ENCODE results near the gene PSMB2. TPM values are rescaled to one million over a fixed set of nuclear protein-coding genes. Genes with fewer than 3 reads are reported as not detected.

The PSMB2 gene
- total and polyA plus RNA-seq, 2 of the 8 experiments (the other 6 are each of a cell fraction or from before 2014, with no cell fraction given): 91.4 to 101 TPM

GRCh38 chr1:35561297-35561971 lies 79.9 kb downstream of the PSMB2 start:
- Histone ChIP-seq H4K20me1 (replicated peaks in 1 of 2; ENCODE audit: control insufficient read depth in 1 of 2, insufficient read depth in 2 of 2, low read length in 2 of 2) (peaks cover 0 to 22% of the 10 kb centered on the region in 2 experiments), H4K5ac (ENCODE audit: insufficient read length, low read depth, low read length) (no peak overlapping the region), H2BK12ac (ENCODE audit: low read depth, low read length) (no peak overlapping the region), H3K9ac (replicated peaks in 1 of 4; ENCODE audit: extremely low read depth in 1 of 4, low read depth in 3 of 4, low read length in 3 of 4) (no peak overlapping the region), H2AFZ (ENCODE audit: low read length) (no peak overlapping the region), H3K18ac (ENCODE audit: extremely low read depth, low read length) (no peak overlapping the region), H3K9me3 (ENCODE audit: insufficient read depth in 2 of 2, low read depth in 1 of 2, low read length in 1 of 2) (no peaks in the 10 kb centered on the region), H3K79me2 (ENCODE audit: control insufficient read depth in 1 of 2, insufficient read depth in 2 of 2, low read length in 2 of 2) (peaks cover 0 to 10% of the 10 kb centered on the region in 2 experiments; a peak in 2 of 4 replicates), H3K27ac (ENCODE audit: low read depth, low read length) (no peak overlapping the region), H3K79me1 (ENCODE audit: low read depth, low read length) (peaks cover 3% of the 10 kb centered on the region), H2BK20ac (ENCODE audit: low read length) (no peak overlapping the region), H3K14ac (ENCODE audit: insufficient read length) (no peak overlapping the region), H3K23me2 (ENCODE audit: low read depth, low read length) (peaks cover 7% of the 10 kb centered on the region; the same call in 1 of the 2 replicates), H3K36me3 (ENCODE audit: control insufficient read depth in 2 of 4, insufficient read depth in 4 of 4, low read length in 3 of 4) (peaks cover 14 to 25% (median 19%) of the 10 kb centered on the region in 4 experiments; a peak in 6 of 8 replicates), H3K56ac (replicated peaks; ENCODE audit: insufficient read length, low read depth, low read length) (no peak overlapping the region), H4K91ac (replicated peaks; ENCODE audit: insufficient read length, low read length) (no peak overlapping the region), H3K27me3 (replicated peaks in 1 of 4; ENCODE audit: control insufficient read depth in 3 of 4, extremely low read depth in 1 of 4, insufficient read depth in 3 of 4, low read length in 3 of 4) (no peaks in the 10 kb centered on the region), H2BK120ac (replicated peaks; ENCODE audit: low read depth, low read length) (no peak overlapping the region), H2BK15ac (ENCODE audit: low read length) (no peak overlapping the region), H3K4ac (replicated peaks; ENCODE audit: insufficient read length, low read depth, low read length) (no peak overlapping the region), H4K8ac (ENCODE audit: extremely low read depth, insufficient read depth, low read length) (no peak overlapping the region), H2AK5ac (ENCODE audit: low read depth, low read length) (no peak overlapping the region), H3K4me1 (replicated peaks in 1 of 4; ENCODE audit: control insufficient read depth in 3 of 4, insufficient read depth in 4 of 4, low read length in 3 of 4) (peaks cover 0 to 6% (median under 1%) of the 10 kb centered on the region in 4 experiments; a peak in 6 of 7 replicates), H3K4me2 (ENCODE audit: insufficient read depth in 1 of 2, low read depth in 2 of 2, low read length in 2 of 2) (no peak overlapping the region), H2BK5ac (ENCODE audit: low read depth, low read length) (no peak overlapping the region), H3K4me3 (ENCODE audit: extremely low read depth in 1 of 4, insufficient read depth in 2 of 4, low read depth in 3 of 4, low read length in 4 of 4) (no peak overlapping the region), H3K23ac (ENCODE audit: insufficient read length) (no peak overlapping the region)
- ChIA-PET POLR2A (ENCODE audit: partially characterized antibody) (interaction anchor here (0.7 to 1.6 kb wide), 4 partner anchors 11 to 166 kb away, joined by 3 to 4 read pairs (median 3); no protein-coding TSS in a partner anchor), CTCF (ENCODE audit: partially characterized antibody) (interaction anchor here (1.1 to 7.6 kb wide), 7 partner anchors 8 to 209 kb away, joined by 3 to 72 read pairs (median 4); partner anchors contain the start of gene CLSPN)
- DNase-seq (ENCODE audit: low read depth in 1 of 2, low spot score in 2 of 2) (no peak), FAIRE-seq (no peak)
- 89 to 100% methylated on average over 2 to 11 of the region's 11 CpGs for WGBS, 2 experiments (ENCODE audit: extremely low coverage in 1 of 2, insufficient coverage in 1 of 2, insufficient read length in 1 of 2, insufficient replicate concordance in 2 of 2, low coverage in 1 of 2, low lambda C conversion rate in 2 of 2, missing lambda C conversion rate in 1 of 2)
- TF ChIP-seq RFX5 (IDR thresholded peaks at IDR 0.05; ENCODE audit: borderline replicate concordance, low read depth, low read length) (no peak), EGR1 (IDR thresholded peaks at IDR 0.05; ENCODE audit: borderline replicate concordance, low read depth, low read length) (no peak), GABPA (IDR thresholded peaks at IDR 0.05; ENCODE audit: borderline replicate concordance, insufficient read depth, low read length) (no peak), TEAD4 (IDR thresholded peaks at IDR 0.05; ENCODE audit: low read depth, low read length) (no peak), EZH2 (IDR thresholded peaks at IDR 0.05; ENCODE audit: low read depth, low read length, severe bottlenecking) (no peak), SIN3A (conservative IDR thresholded peaks at IDR 0.05 in 1 of 2, IDR thresholded peaks at IDR 0.05 in 1 of 2; ENCODE audit: low read depth in 1 of 2, low read length in 2 of 2) (no peak), ATF2 (IDR thresholded peaks at IDR 0.05; ENCODE audit: low read length) (no peak), CBX5 (IDR thresholded peaks at IDR 0.05; ENCODE audit: low read depth, low read length) (no peak), RAD21 (IDR thresholded peaks at IDR 0.05 in 1 of 2, conservative IDR thresholded peaks at IDR 0.05 in 1 of 2; ENCODE audit: low read depth in 2 of 2, low read length in 2 of 2) (no peak), SIRT6 (IDR thresholded peaks at IDR 0.05; ENCODE audit: low read length) (no peak)

All from H1 (cell line).